Measurements from ENCODE around the gene B3GNT5. TPM values are rescaled to one million over a fixed set of nuclear protein-coding genes. Genes with fewer than 3 reads are reported as not detected.

The B3GNT5 gene
- total and polyA plus RNA-seq, 10 of the 15 experiments (the other 5 are each of a cell fraction or from before 2014, with no cell fraction given): 0.24 to 1.1 (median 0.48) TPM

DNA sequence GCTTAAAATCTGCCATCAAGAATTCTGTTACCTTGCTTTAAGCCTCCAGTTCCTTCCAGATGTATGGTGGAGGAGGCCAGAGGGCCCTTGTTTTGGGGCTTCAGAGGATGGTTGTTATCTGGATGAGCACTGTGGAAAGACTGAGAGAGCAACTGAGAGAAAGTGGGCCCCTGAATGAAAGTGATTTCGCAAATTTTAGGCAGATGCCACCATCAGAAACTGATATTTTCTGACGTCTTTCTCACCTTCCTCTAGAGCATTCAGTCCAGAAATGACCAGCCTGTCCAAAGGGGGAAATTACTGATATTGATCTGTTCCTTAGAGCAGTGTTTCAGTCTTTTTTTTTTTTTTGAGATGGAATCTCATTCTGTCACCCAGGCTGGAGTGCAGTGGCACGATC lies 13.4 kb downstream of the B3GNT5 start:
- H3K9me3 ChIP-seq (replicated peaks; ENCODE audit: control insufficient read depth, insufficient read depth, low read length): no peaks in the 10 kb centered on the region
- DNase-seq (ENCODE audit: low read depth, low spot score): no peak
- H3K27me3 ChIP-seq (replicated peaks in 1 of 2; ENCODE audit: control insufficient read depth in 2 of 2, insufficient read depth in 2 of 2, low read length in 1 of 2): peaks cover 0 to 3% of the 10 kb centered on the region in 2 experiments; a peak in 2 of 4 replicates
- intact Hi-C loops (cut with micrococcal nuclease; ENCODE audit: unreplicated experiment): no loop called here
- H4K20me1 ChIP-seq (ENCODE audit: control insufficient read depth, insufficient read depth): no peaks in the 10 kb centered on the region
- BruUV-seq (replicated peaks): no TSS peak
- no peak overlapping the region for H3K4me3 ChIP-seq
- ChIA-PET SMC1A (ENCODE audit: uncharacterized antibody, unreplicated experiment) (interaction anchor here (0.7 to 1.5 kb wide), 6 partner anchors 8 to 117 kb away, joined by 3 to 8 read pairs (median 3); partner anchors contain the start of gene B3GNT5), POLR2A (no interaction called here), CTCF (interaction anchor here (1.7 to 2.0 kb wide), 2 partner anchors 10 to 81 kb away, joined by 4 to 9 read pairs; no protein-coding TSS in a partner anchor), RAD21 (ENCODE audit: unreplicated experiment) (interaction anchor here (1.9 kb wide), 1 partner anchor 19 kb away, joined by 5 read pairs; no protein-coding TSS in a partner anchor)
- H3K36me3 ChIP-seq (ENCODE audit: control insufficient read depth in 2 of 2, insufficient read depth in 2 of 2, low read length in 1 of 2): no peaks in the 10 kb centered on the region
- in situ Hi-C loops (cut with MboI): no loop called here
- H3K9ac ChIP-seq (ENCODE audit: control insufficient read depth, insufficient read depth, low read length): no peak overlapping the region
- 45% methylated on average over 3 of the region's 3 CpGs for WGBS (ENCODE audit: insufficient coverage, insufficient replicate concordance, low lambda C conversion rate, missing lambda C conversion rate)
- H3K79me2 ChIP-seq (ENCODE audit: control insufficient read depth, insufficient read depth, low read length): no peaks in the 10 kb centered on the region
- H3K4me2 ChIP-seq (ENCODE audit: control insufficient read depth, insufficient read depth): no peak overlapping the region
- no peak overlapping the region for H2AFZ ChIP-seq (ENCODE audit: control insufficient read depth, low read depth, low read length)
- no peak for FAIRE-seq
- no peaks in the 10 kb centered on the region for H3K4me1 ChIP-seq (ENCODE audit: control insufficient read depth, insufficient read depth, low read length)
- H3K27ac ChIP-seq (ENCODE audit: control insufficient read depth, insufficient read depth): no peak overlapping the region
- ATAC-seq: peak; percentile 73
- TF ChIP-seq, protein P1, sequence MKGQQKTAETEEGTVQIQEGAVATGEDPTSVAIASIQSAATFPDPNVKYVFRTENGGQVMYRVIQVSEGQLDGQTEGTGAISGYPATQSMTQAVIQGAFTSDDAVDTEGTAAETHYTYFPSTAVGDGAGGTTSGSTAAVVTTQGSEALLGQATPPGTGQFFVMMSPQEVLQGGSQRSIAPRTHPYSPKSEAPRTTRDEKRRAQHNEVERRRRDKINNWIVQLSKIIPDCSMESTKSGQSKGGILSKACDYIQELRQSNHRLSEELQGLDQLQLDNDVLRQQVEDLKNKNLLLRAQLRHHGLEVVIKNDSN (IDR thresholded peaks at IDR 0.05; ENCODE audit: borderline replicate concordance, extremely low read length, insufficient read depth, low read depth, low read length): no peak
- TF ChIP-seq SUPT20H (IDR thresholded peaks at IDR 0.05; ENCODE audit: borderline replicate concordance, control insufficient read depth, low read depth, low read length): no peak
- TF ChIP-seq, protein P2, sequence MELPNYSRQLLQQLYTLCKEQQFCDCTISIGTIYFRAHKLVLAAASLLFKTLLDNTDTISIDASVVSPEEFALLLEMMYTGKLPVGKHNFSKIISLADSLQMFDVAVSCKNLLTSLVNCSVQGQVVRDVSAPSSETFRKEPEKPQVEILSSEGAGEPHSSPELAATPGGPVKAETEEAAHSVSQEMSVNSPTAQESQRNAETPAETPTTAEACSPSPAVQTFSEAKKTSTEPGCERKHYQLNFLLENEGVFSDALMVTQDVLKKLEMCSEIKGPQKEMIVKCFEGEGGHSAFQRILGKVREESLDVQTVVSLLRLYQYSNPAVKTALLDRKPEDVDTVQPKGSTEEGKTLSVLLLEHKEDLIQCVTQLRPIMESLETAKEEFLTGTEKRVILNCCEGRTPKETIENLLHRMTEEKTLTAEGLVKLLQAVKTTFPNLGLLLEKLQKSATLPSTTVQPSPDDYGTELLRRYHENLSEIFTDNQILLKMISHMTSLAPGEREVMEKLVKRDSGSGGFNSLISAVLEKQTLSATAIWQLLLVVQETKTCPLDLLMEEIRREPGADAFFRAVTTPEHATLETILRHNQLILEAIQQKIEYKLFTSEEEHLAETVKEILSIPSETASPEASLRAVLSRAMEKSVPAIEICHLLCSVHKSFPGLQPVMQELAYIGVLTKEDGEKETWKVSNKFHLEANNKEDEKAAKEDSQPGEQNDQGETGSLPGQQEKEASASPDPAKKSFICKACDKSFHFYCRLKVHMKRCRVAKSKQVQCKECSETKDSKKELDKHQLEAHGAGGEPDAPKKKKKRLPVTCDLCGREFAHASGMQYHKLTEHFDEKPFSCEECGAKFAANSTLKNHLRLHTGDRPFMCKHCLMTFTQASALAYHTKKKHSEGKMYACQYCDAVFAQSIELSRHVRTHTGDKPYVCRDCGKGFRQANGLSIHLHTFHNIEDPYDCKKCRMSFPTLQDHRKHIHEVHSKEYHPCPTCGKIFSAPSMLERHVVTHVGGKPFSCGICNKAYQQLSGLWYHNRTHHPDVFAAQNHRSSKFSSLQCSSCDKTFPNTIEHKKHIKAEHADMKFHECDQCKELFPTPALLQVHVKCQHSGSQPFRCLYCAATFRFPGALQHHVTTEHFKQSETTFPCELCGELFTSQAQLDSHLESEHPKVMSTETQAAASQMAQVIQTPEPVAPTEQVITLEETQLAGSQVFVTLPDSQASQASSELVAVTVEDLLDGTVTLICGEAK (IDR thresholded peaks at IDR 0.05; ENCODE audit: borderline replicate concordance): no peak
- TF ChIP-seq RAD21 (IDR thresholded peaks at IDR 0.05; ENCODE audit: insufficient read depth, low read depth, low read length): no peak
- TF ChIP-seq TARDBP (IDR thresholded peaks at IDR 0.05; ENCODE audit: borderline replicate concordance): no peak
- TF ChIP-seq ZNF207 (IDR thresholded peaks at IDR 0.05; ENCODE audit: borderline replicate concordance): no peak
- TF ChIP-seq SUZ12 (IDR thresholded peaks at IDR 0.05; ENCODE audit: unreplicated experiment): no peak
- no peak for TF ChIP-seq BHLHE40 (IDR thresholded peaks at IDR 0.05; ENCODE audit: borderline replicate concordance in 1 of 2, low read depth in 2 of 2, low read length in 1 of 2)
- no peak for TF ChIP-seq MEF2B (IDR thresholded peaks at IDR 0.05; ENCODE audit: partially characterized antibody, poor library complexity, severe bottlenecking)
- TF ChIP-seq, protein P3, sequence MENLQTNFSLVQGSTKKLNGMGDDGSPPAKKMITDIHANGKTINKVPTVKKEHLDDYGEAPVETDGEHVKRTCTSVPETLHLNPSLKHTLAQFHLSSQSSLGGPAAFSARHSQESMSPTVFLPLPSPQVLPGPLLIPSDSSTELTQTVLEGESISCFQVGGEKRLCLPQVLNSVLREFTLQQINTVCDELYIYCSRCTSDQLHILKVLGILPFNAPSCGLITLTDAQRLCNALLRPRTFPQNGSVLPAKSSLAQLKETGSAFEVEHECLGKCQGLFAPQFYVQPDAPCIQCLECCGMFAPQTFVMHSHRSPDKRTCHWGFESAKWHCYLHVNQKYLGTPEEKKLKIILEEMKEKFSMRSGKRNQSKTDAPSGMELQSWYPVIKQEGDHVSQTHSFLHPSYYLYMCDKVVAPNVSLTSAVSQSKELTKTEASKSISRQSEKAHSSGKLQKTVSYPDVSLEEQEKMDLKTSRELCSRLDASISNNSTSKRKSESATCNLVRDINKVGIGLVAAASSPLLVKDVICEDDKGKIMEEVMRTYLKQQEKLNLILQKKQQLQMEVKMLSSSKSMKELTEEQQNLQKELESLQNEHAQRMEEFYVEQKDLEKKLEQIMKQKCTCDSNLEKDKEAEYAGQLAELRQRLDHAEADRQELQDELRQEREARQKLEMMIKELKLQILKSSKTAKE (IDR thresholded peaks at IDR 0.05; ENCODE audit: low read depth, poor library complexity, severe bottlenecking): no peak
- TF ChIP-seq ZNF217 (IDR thresholded peaks at IDR 0.05): no peak
- TF ChIP-seq SPI1 (IDR thresholded peaks at IDR 0.05; ENCODE audit: borderline replicate concordance, insufficient read depth, low read depth, low read length): no peak
- TF ChIP-seq ESRRA (IDR thresholded peaks at IDR 0.05; ENCODE audit: low read length): no peak
